ENCODE results near the gene RELCH.

GRCh38 chr18:62347089-62347506 lies 160.0 kb downstream of the RELCH start:
- TF ChIP-seq POLR2A (IDR thresholded peaks at IDR 0.05) (no peak), CTCF (IDR thresholded peaks at IDR 0.05) (no peak)
